ENCODE results near the gene THOC6.
A peak's percentile ranks its signal among the peaks of the same experiment; 100 is the strongest.

Gene THOC6

DNA sequence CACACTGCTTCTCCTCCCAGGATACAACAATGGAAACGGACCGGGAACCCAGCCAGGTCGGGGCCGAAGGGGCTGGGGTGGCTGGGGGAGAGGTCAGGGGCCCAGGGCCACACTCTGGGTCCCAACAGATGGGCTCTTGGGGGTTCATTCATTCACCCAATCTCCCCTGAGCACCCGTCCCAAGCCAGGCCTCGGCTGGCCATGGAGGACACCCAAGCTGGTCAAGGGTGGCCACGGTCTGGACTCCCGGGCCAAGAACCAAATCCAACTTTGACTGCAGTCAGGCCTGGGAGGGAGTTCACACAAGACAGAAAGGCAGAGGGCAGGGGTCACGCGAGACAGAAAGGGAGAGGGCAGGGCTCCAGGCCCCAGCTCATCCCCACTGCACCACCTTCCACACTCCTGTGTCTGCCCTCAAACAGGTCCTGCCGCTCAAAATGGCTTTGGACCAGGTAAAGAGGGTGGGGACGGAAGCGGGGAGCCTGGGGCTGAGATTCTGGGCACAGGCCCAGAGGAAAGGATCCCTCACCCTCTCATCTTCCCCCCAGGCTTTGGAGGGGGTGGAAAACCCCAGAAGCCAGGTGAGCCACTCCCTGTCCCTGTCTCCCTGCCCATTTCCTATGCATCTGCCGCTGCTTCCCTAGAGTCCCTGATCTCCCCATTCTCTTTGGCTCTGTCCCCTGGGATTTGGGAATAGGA, 31.3 kb upstream of the THOC6 start:
- no peak for DNase-seq

DNA sequence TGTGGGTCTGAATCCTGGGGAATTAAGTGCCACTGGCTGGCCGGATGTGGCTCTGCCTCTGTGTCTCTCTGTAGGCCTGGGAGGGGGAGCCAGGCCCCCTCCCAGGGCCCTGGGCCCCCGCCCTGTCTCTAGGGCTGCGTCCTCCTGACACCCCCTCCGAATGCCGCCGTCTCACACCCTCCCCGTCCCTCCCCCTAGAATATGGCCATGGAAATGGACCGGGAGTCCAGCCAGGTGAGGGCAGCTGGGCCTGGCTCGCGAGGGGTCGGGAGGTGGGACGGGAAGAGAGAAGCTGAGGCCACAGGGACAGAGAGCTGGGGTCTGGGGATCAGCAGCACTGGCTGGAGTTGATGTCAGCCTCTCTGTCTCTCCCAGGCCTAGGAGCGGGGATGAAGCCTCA, 27.5 kb upstream of the THOC6 start:
- no peak for DNase-seq

- no peak for DNase-seq
Measured at GRCh38 chr16:2999929-3000328, 23.9 kb upstream of the THOC6 start.

DNA sequence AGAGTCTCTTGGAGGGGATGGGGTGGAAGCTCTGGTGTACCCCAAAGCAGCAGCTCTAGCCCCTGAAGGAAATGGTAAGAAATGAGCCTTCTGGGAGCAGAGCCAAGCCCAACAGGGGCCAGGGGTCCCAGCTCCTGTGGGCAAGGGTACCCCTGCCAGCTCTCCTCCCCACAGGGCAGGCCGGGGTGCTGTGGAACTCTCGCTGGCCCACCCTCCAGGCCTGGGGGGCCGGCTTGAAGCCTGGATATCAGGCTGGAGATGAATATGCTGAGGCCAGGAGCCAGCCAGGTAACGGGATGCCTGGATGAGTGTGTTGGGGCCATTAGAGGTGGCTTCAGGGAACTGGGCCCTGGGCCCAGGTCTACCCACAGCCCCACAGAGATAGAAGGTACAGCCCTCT, 23.3 kb upstream of the THOC6 start:
- DNase-seq: no peak

DNA sequence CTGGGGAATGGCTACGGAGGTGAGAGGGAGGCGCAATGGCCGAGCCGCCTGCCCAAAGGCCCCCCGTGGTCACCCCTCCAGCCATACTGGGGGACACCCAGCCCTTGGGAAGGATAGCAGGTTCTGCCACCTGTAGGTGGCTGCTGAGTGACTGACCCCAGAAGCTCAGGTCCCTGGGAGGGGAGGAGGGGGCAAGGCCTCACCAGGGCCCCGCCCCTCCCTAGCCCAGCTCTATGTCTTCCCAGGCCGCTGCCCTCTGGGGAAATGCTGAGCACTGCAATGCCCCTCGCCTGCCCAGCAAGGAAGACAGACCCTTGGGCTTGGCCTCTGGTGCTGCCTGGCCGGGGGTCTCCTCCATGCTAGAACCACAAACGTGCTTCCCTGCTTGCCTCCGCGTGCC, 22.5 kb upstream of the THOC6 start:
- no peak for DNase-seq

DNA sequence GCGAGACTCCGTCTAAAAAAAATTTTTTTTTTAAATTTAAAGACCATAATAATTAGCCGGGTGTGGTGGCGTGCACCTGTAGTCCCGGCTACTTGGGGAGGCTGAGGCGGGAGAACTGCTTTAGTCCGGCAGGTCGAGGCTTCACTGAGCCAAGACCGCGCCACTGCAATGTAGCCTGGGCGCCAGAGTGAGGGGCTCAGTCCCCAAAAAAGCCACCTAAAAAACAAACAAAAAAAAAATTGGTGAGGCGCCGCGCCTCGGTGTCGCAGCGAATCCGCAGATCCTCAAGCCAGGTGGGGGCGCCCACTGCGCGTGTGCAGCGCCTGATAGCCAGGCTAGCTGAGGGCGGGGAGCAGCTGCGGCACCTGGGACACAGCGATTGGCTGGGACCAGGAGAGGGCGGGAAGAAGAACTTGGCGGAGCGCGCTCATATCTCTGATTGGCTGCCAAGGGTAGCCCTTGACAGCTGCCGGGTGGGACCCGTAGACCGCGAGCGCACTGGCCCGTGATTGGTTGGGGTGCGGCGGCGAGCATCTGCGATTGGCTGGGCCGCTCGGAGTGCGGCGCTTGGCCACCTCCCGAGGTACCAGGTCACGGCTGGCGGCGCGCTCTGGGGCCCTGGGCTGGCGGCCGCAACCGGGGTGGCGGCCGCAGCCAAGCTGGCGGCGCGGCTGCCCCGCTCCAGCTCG, 20.1 kb upstream of the THOC6 start:
- peak; percentile 100 for DNase-seq

GRCh38 chr16:3004319-3004718, 19.5 kb upstream of the THOC6 start:
- DNase-seq: peak; percentile 77

GRCh38 chr16:3004781-3005284, 19.0 kb upstream of the THOC6 start:
- DNase-seq: peak; percentile 68

- no peak for DNase-seq
Measured at GRCh38 chr16:3007059-3007956, 16.5 kb upstream of the THOC6 start.

DNA sequence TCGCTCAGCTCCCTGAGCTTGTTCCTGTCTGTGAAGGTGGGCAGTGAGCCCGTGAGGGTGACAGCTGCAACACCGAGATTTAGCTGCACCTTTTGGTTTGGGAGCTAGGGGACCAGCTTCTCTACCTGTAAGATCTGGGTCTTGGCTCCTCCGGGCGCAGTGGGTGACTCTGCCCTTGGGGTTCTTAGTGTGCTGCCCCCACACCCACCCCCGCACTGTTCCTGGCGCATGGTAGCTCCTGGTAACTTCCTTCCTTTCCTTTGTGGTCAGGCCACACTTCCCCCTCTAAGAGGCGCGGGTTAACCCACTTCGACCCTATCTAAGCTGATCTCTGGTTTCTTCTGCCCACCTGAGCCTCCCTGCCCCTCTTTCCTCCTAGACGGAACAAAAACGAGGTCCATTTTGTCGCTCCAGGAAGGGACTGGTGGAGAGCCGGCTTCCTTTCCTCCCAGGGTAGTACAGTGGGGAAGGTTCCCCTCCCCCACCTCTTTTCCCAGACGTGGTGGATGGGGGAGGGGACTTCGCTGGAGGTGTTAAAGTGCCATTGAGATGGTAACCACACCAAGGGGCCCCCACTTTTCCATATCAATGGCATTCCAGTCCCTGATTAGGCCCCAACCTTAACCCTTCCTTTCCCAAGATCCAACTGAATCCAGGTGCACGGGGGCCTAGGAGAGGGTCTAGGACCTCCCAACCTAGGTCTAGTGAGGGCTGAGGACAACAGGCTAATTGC, 15.7 kb upstream of the THOC6 start:
- no peak for DNase-seq

- no peak for DNase-seq
Measured at GRCh38 chr16:3008690-3009037, 15.2 kb upstream of the THOC6 start.

- peak; percentile 53 for DNase-seq
Measured at GRCh38 chr16:3009568-3010390, 14.1 kb upstream of the THOC6 start.

DNA sequence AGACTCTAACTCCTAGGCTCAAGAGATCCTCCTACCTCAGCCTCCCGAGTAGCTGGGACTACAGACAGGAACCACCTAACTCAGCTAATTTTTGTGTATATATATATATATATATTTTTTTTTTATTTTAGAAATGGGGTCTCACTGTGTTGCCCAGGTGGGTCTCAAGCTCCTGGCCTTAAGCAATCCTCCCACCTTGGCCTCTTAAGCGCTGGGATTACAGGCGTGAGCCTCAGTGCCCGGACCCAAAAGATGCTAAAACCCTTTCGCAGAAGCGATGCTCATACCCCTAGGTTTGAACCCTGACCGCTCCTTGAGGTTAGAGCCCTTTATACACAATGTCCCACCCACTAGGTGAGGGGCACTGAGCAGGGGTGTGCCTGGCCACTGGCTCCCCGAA, 13.3 kb upstream of the THOC6 start:
- no peak for DNase-seq

- DNase-seq: peak; percentile 93
Measured at GRCh38 chr16:3012246-3012645, 11.6 kb upstream of the THOC6 start.

DNA sequence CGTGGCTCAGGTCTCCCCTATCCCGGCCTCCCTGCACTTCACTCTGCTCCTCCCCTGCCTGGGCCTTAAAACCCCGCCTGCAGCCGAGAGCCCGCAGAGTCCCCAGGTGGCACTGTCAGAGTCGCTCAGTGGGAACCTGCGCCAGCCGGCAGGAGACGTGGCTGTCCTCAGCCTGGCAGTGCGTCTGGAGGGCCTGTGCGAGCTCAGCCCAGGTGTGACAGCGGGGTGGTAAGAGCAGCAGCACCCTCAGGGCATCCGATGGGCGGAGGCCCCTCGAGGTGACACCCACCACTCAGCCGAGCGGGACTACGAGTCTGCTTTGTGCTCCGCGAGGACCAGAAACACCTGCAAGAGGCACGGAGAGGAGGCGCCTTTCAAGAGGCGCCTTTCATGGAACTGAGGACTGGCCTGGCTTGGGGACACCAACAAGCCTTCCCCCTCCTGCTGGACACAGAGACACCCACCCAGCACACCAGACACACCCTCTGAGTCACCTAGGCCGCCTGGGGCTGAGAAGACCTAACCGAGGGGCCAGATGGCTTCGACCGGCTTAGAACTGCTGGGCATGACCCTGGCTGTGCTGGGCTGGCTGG, 10.9 kb upstream of the THOC6 start, which contains the start of gene CLDN9:
TSS of gene CLDN9 (plus strand) at position 96 of the 593 bp plus-strand sequence. CDS start at position 536, 440 bp downstream.
- DNase-seq: peak; percentile 93

- no peak for DNase-seq
Measured at GRCh38 chr16:3013491-3013951, 10.3 kb upstream of the THOC6 start.

GRCh38 chr16:3013998-3014690, 9.7 kb upstream of the THOC6 start:
- no peak for DNase-seq

DNA sequence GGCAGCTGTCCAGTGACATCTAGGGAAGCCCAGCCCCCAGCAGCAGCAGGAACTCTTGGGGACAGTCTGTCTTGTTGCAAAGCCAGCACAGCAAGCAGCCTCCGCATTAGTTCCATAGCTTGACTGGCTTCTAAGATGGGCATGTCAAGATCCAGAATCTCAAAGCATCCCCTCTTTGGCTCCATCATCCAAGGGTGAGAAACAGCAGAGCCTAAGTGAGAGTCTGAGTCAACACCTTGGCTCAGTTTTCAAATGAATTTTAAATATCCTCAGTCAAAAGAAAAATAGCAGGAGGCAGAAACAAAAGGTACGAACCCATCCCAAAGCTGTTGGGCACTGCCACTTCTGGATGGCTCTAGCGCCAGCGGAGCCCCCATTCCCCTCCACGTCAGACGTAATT, 8.9 kb upstream of the THOC6 start:
- no peak for DNase-seq

DNA sequence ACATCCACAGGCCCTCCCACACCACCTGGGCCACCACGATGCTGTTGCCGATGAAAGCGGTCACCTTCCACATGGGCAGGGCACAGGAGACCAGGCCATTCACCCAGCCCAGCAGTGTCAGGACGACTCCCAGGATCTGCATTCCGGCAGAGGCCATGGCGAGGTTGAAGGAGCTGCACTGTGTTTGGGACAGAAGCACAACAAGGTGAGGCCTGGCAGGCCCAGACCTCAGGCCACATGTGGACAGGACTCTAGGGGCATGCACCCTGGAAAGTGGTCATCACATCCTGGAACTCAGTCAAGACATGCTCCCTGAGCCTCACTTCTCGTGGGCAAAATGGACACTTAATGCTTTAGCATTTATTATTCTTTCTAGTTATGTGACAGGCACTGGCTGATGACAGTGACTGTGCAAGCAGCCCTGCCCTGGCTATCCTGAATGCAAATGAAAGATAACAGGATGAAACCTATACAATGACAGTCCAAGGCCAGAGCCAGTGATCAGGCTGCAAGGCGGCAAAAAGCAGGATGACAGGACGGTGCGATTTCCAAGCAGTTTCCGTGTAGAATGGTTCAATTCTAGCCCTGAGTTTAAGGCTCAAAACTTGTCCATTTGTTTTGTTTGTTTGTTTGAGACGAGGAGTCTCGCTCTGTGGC, 7.8 kb upstream of the THOC6 start:
- DNase-seq: no peak

GRCh38 chr16:3017344-3017743, 6.5 kb upstream of the THOC6 start:
- DNase-seq: no peak
